Measurements from ENCODE around the gene CCDC85C.

DNA sequence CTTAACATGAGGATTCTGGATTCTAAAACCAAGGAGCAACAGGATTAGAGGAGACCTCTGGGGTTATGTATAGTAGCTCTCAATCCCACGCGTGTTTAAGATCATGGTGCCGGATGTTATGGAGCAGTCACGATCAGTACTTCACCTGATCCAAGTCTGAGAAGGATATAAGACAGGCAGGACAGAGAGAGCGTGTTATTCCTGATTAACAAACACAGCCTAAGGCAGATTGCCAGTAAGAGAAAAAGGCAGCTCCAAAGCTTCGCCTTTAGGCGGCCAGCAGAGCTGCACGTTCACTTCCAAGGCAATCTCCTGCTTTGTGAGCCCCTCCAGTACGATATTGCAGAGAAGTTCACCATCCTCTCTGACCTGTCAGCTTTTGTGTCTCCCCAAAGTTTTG is 128.8 kb downstream of the CCDC85C start:
- TF ChIP-seq, protein P1, sequence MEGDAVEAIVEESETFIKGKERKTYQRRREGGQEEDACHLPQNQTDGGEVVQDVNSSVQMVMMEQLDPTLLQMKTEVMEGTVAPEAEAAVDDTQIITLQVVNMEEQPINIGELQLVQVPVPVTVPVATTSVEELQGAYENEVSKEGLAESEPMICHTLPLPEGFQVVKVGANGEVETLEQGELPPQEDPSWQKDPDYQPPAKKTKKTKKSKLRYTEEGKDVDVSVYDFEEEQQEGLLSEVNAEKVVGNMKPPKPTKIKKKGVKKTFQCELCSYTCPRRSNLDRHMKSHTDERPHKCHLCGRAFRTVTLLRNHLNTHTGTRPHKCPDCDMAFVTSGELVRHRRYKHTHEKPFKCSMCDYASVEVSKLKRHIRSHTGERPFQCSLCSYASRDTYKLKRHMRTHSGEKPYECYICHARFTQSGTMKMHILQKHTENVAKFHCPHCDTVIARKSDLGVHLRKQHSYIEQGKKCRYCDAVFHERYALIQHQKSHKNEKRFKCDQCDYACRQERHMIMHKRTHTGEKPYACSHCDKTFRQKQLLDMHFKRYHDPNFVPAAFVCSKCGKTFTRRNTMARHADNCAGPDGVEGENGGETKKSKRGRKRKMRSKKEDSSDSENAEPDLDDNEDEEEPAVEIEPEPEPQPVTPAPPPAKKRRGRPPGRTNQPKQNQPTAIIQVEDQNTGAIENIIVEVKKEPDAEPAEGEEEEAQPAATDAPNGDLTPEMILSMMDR (IDR thresholded peaks at IDR 0.05; ENCODE audit: control extremely low read depth in 1 of 3, insufficient read depth in 1 of 3, low read depth in 1 of 3, low read length in 3 of 3): no peak
- TF ChIP-seq POLR2AphosphoS5 (IDR thresholded peaks at IDR 0.05; ENCODE audit: low read depth, low read length) (no peak), SIN3A (conservative IDR thresholded peaks at IDR 0.05 in 1 of 2, IDR thresholded peaks at IDR 0.05 in 1 of 2; ENCODE audit: low read depth in 1 of 2, low read length in 2 of 2) (no peak), CBX5 (IDR thresholded peaks at IDR 0.05; ENCODE audit: low read depth, low read length) (no peak), NRF1 (IDR thresholded peaks at IDR 0.05; ENCODE audit: low read depth, low read length) (no peak), CHD2 (IDR thresholded peaks at IDR 0.05; ENCODE audit: low read length) (no peak)
- TF ChIP-seq, protein P2, sequence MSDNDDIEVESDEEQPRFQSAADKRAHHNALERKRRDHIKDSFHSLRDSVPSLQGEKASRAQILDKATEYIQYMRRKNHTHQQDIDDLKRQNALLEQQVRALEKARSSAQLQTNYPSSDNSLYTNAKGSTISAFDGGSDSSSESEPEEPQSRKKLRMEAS (IDR thresholded peaks at IDR 0.05): no peak
- TF ChIP-seq, protein P3, sequence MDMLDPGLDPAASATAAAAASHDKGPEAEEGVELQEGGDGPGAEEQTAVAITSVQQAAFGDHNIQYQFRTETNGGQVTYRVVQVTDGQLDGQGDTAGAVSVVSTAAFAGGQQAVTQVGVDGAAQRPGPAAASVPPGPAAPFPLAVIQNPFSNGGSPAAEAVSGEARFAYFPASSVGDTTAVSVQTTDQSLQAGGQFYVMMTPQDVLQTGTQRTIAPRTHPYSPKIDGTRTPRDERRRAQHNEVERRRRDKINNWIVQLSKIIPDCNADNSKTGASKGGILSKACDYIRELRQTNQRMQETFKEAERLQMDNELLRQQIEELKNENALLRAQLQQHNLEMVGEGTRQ (IDR thresholded peaks at IDR 0.05; ENCODE audit: low read length): no peak

Measured in H1 (cell line).